HL-60 (cell line): ENCODE results near the gene CRELD1.

Source experiments
- GABPA ChIP-seq: IDR thresholded peaks from 2 replicates; pipeline ENCODE4 v1.6.1; 2012; ENCODE audit warnings: low read depth
- POLR2AphosphoS5 ChIP-seq: IDR thresholded peaks from 2 replicates; pipeline ENCODE4 v1.6.1; 2012; ENCODE audit warnings: low read depth
- REST ChIP-seq: IDR thresholded peaks from 2 replicates; pipeline ENCODE4 v1.6.1; 2012; ENCODE audit warnings: low read depth; ENCODE audit not compliant: insufficient replicate concordance
- SPI1 ChIP-seq: IDR thresholded peaks from 2 replicates; pipeline ENCODE4 v1.6.1; 2012; ENCODE audit warnings: low read depth, mild to moderate bottlenecking, borderline replicate concordance
- TF ChIP-seq, protein P1 (sequence below): IDR thresholded peaks from one replicate; pipeline ENCODE4 v1.5.1; 2011; ENCODE audit warnings: low read length, control low read depth, inconsistent platforms; ENCODE audit not compliant: insufficient read depth

DNA sequence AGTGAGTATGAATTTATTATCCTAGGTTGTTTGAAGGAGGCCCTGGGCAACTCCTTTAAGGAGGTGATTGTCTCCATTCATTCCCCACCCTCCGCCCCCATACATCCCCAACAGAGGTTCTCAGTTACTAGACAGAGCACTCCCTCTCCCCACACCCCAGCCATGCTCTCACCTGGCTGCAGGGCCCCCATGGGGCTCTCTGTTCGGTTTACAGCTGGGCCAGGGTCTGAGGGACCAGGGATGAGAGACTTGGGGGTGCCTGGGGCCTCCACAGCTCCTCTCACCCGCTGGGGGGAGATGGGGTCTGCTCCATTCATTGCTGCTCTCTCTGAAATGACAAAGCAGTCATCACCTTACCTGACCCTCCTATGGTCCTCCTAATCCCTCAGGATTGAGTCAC lies 15.0 kb downstream of the CRELD1 start:
- no peak for TF ChIP-seq POLR2AphosphoS5
- TF ChIP-seq REST, result no peak
- TF ChIP-seq, protein P1, sequence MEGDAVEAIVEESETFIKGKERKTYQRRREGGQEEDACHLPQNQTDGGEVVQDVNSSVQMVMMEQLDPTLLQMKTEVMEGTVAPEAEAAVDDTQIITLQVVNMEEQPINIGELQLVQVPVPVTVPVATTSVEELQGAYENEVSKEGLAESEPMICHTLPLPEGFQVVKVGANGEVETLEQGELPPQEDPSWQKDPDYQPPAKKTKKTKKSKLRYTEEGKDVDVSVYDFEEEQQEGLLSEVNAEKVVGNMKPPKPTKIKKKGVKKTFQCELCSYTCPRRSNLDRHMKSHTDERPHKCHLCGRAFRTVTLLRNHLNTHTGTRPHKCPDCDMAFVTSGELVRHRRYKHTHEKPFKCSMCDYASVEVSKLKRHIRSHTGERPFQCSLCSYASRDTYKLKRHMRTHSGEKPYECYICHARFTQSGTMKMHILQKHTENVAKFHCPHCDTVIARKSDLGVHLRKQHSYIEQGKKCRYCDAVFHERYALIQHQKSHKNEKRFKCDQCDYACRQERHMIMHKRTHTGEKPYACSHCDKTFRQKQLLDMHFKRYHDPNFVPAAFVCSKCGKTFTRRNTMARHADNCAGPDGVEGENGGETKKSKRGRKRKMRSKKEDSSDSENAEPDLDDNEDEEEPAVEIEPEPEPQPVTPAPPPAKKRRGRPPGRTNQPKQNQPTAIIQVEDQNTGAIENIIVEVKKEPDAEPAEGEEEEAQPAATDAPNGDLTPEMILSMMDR, result no peak
- no peak for TF ChIP-seq GABPA
- no peak for TF ChIP-seq SPI1
